ENCODE measurements around the gene PDE4A. TPM values are rescaled to one million over a fixed set of nuclear protein-coding genes. Genes with fewer than 3 reads are reported as not detected.
"Not testable (repeated sequence)": the region's sequence is repeated elsewhere in the genome, so short reads cannot be mapped to it uniquely, and the experiment has no call there.

PDE4A gene
- 10 to 100 TPM; 34.2 to 46.2 (median 44.9) TPM for total RNA-seq
- total RNA-seq (2013), result 5.9 TPM

- DNase-seq (peak; percentile 73 to 82), ATAC-seq (no peak)
- H3K4me1 Mint-ChIP-seq, result peaks cover 49 to 72% of the 10 kb centered on the region in 2 donors
- H3K4me3 Mint-ChIP-seq, result peak within 1 kb of the TSS; percentile 77
- intact Hi-C loops (cut with micrococcal nuclease), result loop anchor here (5.0 kb wide), 1 partner anchor 232 kb away; the partner anchor contains the start of gene ILF3
- no peaks in the 10 kb centered on the region for H3K36me3 ChIP-seq (ENCODE audit: control insufficient read depth, insufficient read depth, low read length)
- peak within 1 kb of the TSS; percentile 71 to 95 for H3K27ac Mint-ChIP-seq
- H3K4me1 ChIP-seq (ENCODE audit: control insufficient read depth, insufficient read depth, low read length), result peaks cover 88% of the 10 kb centered on the region
- no peaks in the 10 kb centered on the region for H3K9me3 Mint-ChIP-seq
- H3K27ac ChIP-seq (ENCODE audit: low read length), result no peak within 1 kb of the TSS
- peaks cover 48% of the 10 kb centered on the region for H3K27me3 ChIP-seq (ENCODE audit: control insufficient read depth, insufficient read depth, low read length)
- no peak within 1 kb of the TSS for H3K4me3 ChIP-seq (ENCODE audit: low read length)
- no peaks in the 10 kb centered on the region for H3K36me3 Mint-ChIP-seq
- TF ChIP-seq CTCF (IDR thresholded peaks at IDR 0.05), result peak; percentile 77
- H3K9me3 ChIP-seq (ENCODE audit: control insufficient read depth, insufficient read depth, low read length), result no peaks in the 10 kb centered on the region
- peaks cover 21 to 34% of the 10 kb centered on the region in 2 donors for H3K27me3 Mint-ChIP-seq (ENCODE audit: low read depth in 2 of 2)
- WGBS (ENCODE audit: insufficient coverage), result under 1% methylated on average over 104 of the region's 104 CpGs
These were observed at the start of gene PDE4A for GRCh38 chr19:10420444-10421239. Gene PDE4A, plus strand, starts transcription at chr19:10420538. Its CDS starts 227 bp downstream, at chr19:10420765.

GRCh38 chr19:10372690-10373089 lies 47.6 kb upstream of the PDE4A start:
- peaks cover 0 to 17% of the 10 kb centered on the region in 2 donors for H3K4me1 Mint-ChIP-seq
- peaks cover 7% of the 10 kb centered on the region for H3K4me1 ChIP-seq (ENCODE audit: control insufficient read depth, insufficient read depth, low read length)
- 96% methylated on average over 3 of the region's 3 CpGs for WGBS (ENCODE audit: insufficient coverage)
- no peak overlapping the region for H3K27ac ChIP-seq (ENCODE audit: low read length)
- no peaks in the 10 kb centered on the region for H3K27me3 Mint-ChIP-seq (ENCODE audit: low read depth in 2 of 2)
- no peak overlapping the region for H3K4me3 ChIP-seq (ENCODE audit: low read length)
- no peak overlapping the region for H3K4me3 Mint-ChIP-seq
- H3K36me3 ChIP-seq (ENCODE audit: control insufficient read depth, insufficient read depth, low read length), result peaks cover 32% of the 10 kb centered on the region
- intact Hi-C loops (cut with micrococcal nuclease), result no loop called here
- no peaks in the 10 kb centered on the region for H3K9me3 Mint-ChIP-seq
- DNase-seq (no peak), ATAC-seq (no peak)
- no peak overlapping the region for H3K27ac Mint-ChIP-seq
- TF ChIP-seq CTCF (IDR thresholded peaks at IDR 0.05), result no peak
- H3K36me3 Mint-ChIP-seq, result peaks cover 8% of the 10 kb centered on the region
- no peaks in the 10 kb centered on the region for H3K27me3 ChIP-seq (ENCODE audit: control insufficient read depth, insufficient read depth, low read length)
- H3K9me3 ChIP-seq (ENCODE audit: control insufficient read depth, insufficient read depth, low read length), result no peaks in the 10 kb centered on the region

- Histone ChIP-seq H3K36me3 (ENCODE audit: control insufficient read depth, insufficient read depth, low read length) (peaks cover 22% of the 10 kb centered on the region), H3K4me3 (ENCODE audit: low read length) (no peak overlapping the region), H3K27me3 (ENCODE audit: control insufficient read depth, insufficient read depth, low read length) (no peaks in the 10 kb centered on the region), H3K9me3 (ENCODE audit: control insufficient read depth, insufficient read depth, low read length) (no peaks in the 10 kb centered on the region), H3K27ac (ENCODE audit: low read length) (no peak overlapping the region), H3K4me1 (ENCODE audit: control insufficient read depth, insufficient read depth, low read length) (peaks cover 17% of the 10 kb centered on the region)
- peak overlapping the region; percentile 4 for H3K4me3 Mint-ChIP-seq
- no peak overlapping the region for H3K27ac Mint-ChIP-seq
- 87% methylated on average over 5 of the region's 5 CpGs for WGBS (ENCODE audit: insufficient coverage)
- no peaks in the 10 kb centered on the region for H3K27me3 Mint-ChIP-seq (ENCODE audit: low read depth in 2 of 2)
- ATAC-seq, result no peak
- peaks cover 6 to 23% of the 10 kb centered on the region in 2 donors for H3K4me1 Mint-ChIP-seq
- no peak for TF ChIP-seq CTCF (IDR thresholded peaks at IDR 0.05)
- H3K36me3 Mint-ChIP-seq, result no peaks in the 10 kb centered on the region
- intact Hi-C loops (cut with micrococcal nuclease), result no loop called here
- no peaks in the 10 kb centered on the region for H3K9me3 Mint-ChIP-seq
- DNase-seq, result no peak
These were observed 45.4 kb upstream of the PDE4A start for GRCh38 chr19:10374931-10375330.

GRCh38 chr19:10377140-10377640 lies 43.1 kb upstream of the PDE4A start:
- ATAC-seq; intact Hi-C loops (cut with micrococcal nuclease); H3K9me3 ChIP-seq (ENCODE audit: control insufficient read depth, insufficient read depth, low read length); H3K27ac Mint-ChIP-seq; DNase-seq; H3K4me3 Mint-ChIP-seq; H3K4me3 ChIP-seq (ENCODE audit: low read length); H3K27me3 ChIP-seq (ENCODE audit: control insufficient read depth, insufficient read depth, low read length); H3K27me3 Mint-ChIP-seq (ENCODE audit: low read depth in 2 of 2); H3K27ac ChIP-seq (ENCODE audit: low read length); H3K36me3 Mint-ChIP-seq; H3K9me3 Mint-ChIP-seq: not testable (repeated sequence)
- WGBS (ENCODE audit: insufficient coverage), result 100% methylated on average over 2 of the region's 2 CpGs
- H3K36me3 ChIP-seq (ENCODE audit: control insufficient read depth, insufficient read depth, low read length), result peaks cover 18% of the 10 kb centered on the region
- peaks cover 19 to 37% of the 10 kb centered on the region in 2 donors for H3K4me1 Mint-ChIP-seq
- H3K4me1 ChIP-seq (ENCODE audit: control insufficient read depth, insufficient read depth, low read length), result peaks cover 26% of the 10 kb centered on the region
